Parathyroid adenoma (tissue), 2 donors: ENCODE results near the gene MBOAT1.
"Not testable (repeated sequence)": the region's sequence is repeated elsewhere in the genome, so short reads cannot be mapped to it uniquely, and the experiment has no call there.

Experiments
- H2AFZ ChIP-seq: fragments of 300-600 bp; sonication (generic); one replicate; pipeline ENCODE4 v1.7.0; 2017; ENCODE audit warnings: antibody characterized with exemption, mild to moderate bottlenecking
- H3K27ac ChIP-seq: fragments of 300-600 bp; sonication (generic); one replicate; pipeline ENCODE4 v1.7.0; 2017
- H3K27me3 ChIP-seq: fragments of 300-600 bp; sonication (generic); one replicate; pipeline ENCODE4 v1.7.0; 2017; ENCODE audit warnings: low read length; ENCODE audit not compliant: control insufficient read depth, insufficient read depth
- H3K36me3 ChIP-seq: fragments of 300-600 bp; sonication (generic); one replicate; pipeline ENCODE4 v1.7.0; 2017; ENCODE audit warnings: low read length; ENCODE audit not compliant: control insufficient read depth, insufficient read depth
- H3K4me1 ChIP-seq: fragments of 300-600 bp; sonication (generic); one replicate; pipeline ENCODE4 v1.7.0; 2017; ENCODE audit warnings: control low read depth
- H3K4me2 ChIP-seq: fragments of 300-600 bp; sonication (generic); one replicate; pipeline ENCODE4 v1.7.0; 2017; ENCODE audit warnings: low read length
- H3K4me3 ChIP-seq: fragments of 300-600 bp; sonication (generic); one replicate; pipeline ENCODE4 v1.7.0; 2017; ENCODE audit warnings: low read depth, low read length
- H3K79me2 ChIP-seq: fragments of 300-600 bp; sonication (generic); one replicate; pipeline ENCODE4 v1.7.0; 2017; ENCODE audit warnings: control low read depth
- H3K9ac ChIP-seq: fragments of 300-600 bp; sonication (generic); one replicate; pipeline ENCODE4 v1.7.0; 2017; ENCODE audit warnings: mild to moderate bottlenecking
- H3K9me3 ChIP-seq: fragments of 300-600 bp; sonication (generic); one replicate; pipeline ENCODE4 v1.7.0; 2017; ENCODE audit warnings: low read length; ENCODE audit not compliant: control insufficient read depth
- TF ChIP-seq, protein P1 (sequence below): fragments of 300-600 bp; sonication (generic); IDR thresholded peaks from one replicate; pipeline ENCODE4 v1.7.0; 2017; ENCODE audit warnings: antibody characterized with exemption, mild to moderate bottlenecking
- donor health status: primary hyperparathyroidism.

MBOAT1 gene

DNA sequence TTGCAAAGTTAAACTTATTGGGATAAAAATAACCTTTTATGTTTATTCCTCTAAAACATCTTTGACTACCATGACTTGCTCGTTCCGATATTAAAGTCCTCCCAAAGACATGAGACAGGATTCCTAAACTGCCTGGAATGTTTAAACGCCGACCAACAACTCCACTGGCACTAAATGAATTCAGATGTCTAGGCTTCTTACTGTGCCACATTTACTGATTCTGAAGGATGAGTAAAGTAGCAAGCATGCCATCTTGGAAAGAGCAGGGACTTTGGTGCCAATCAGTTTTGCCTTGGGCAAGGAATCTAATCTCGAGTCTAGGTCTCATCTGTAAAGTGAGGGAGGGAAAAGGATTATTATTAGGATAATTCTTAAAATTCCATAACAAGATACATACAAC is 25.3 kb downstream of the MBOAT1 start:
- H3K36me3 ChIP-seq = no peaks in the 10 kb centered on the region
- no peaks in the 10 kb centered on the region for H3K27me3 ChIP-seq
- no peak overlapping the region for H3K9ac ChIP-seq
- no peaks in the 10 kb centered on the region for H3K4me1 ChIP-seq
- no peak overlapping the region for H2AFZ ChIP-seq
- no peak overlapping the region for H3K27ac ChIP-seq
- no peak overlapping the region for H3K4me2 ChIP-seq
- no peaks in the 10 kb centered on the region for H3K79me2 ChIP-seq
- TF ChIP-seq, protein P1, sequence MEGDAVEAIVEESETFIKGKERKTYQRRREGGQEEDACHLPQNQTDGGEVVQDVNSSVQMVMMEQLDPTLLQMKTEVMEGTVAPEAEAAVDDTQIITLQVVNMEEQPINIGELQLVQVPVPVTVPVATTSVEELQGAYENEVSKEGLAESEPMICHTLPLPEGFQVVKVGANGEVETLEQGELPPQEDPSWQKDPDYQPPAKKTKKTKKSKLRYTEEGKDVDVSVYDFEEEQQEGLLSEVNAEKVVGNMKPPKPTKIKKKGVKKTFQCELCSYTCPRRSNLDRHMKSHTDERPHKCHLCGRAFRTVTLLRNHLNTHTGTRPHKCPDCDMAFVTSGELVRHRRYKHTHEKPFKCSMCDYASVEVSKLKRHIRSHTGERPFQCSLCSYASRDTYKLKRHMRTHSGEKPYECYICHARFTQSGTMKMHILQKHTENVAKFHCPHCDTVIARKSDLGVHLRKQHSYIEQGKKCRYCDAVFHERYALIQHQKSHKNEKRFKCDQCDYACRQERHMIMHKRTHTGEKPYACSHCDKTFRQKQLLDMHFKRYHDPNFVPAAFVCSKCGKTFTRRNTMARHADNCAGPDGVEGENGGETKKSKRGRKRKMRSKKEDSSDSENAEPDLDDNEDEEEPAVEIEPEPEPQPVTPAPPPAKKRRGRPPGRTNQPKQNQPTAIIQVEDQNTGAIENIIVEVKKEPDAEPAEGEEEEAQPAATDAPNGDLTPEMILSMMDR = no peak
- H3K9me3 ChIP-seq = no peaks in the 10 kb centered on the region
- H3K4me3 ChIP-seq = no peak overlapping the region

DNA sequence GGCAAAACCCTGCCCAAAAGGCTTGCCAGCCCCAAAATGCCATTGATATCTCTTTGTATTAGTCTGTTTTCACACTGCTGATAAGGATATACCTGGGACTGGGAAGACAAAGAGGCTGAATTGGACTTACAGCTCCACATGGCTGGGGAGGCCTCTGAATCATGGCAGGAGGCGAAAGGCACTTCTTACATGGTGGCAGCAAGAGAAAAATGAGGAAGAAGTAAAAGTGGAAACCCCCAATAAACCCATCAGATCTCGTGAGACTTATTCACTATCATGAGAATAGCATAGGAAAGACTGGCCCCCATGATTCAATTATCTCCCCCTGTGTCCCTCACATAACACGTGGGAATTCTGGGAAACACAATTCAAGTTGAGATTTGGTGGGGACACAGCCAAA is 28.6 kb downstream of the MBOAT1 start:
- TF ChIP-seq, protein P1 = no peak
- H3K9ac ChIP-seq = no peak overlapping the region
- H3K4me2 ChIP-seq = no peak overlapping the region
- H2AFZ ChIP-seq = peak overlapping the region; percentile 5
- H3K4me3 ChIP-seq = no peak overlapping the region
- H3K9me3 ChIP-seq = no peaks in the 10 kb centered on the region
- H3K27me3 ChIP-seq = no peaks in the 10 kb centered on the region
- H3K36me3 ChIP-seq = no peaks in the 10 kb centered on the region
- peak overlapping the region; percentile 13 for H3K27ac ChIP-seq
- no peaks in the 10 kb centered on the region for H3K4me1 ChIP-seq
- H3K79me2 ChIP-seq = no peaks in the 10 kb centered on the region

DNA sequence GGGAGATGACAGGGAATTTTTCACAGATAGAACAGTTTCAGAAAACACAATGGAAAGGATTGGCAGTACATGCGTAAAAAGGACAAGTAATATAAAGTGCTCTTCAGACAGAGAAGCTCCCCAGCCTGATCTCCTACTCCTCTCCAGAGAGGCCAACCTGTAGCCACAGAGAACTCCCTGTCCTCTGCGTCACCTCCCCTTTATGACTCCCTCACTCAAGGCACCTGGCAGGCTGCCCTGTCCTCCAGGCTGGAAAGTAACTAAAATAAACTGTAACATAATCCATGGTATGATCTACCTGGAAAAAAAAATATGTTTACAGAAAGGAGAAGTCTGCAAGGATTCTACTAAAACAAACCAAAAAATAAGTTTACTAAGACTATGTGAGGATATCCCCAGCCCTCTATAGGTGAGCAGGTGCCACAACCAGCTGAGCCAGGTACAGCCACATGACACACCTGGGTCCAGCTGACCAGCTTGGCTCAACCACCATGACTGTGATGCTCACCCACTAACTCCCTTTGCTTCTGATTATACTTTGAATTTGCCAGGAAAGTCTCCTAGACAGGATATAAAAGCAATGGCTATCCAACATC is 29.2 kb downstream of the MBOAT1 start:
- TF ChIP-seq, protein P1 = peak; percentile 12
- peak overlapping the region; percentile 20 for H3K4me2 ChIP-seq
- no peaks in the 10 kb centered on the region for H3K36me3 ChIP-seq
- no peaks in the 10 kb centered on the region for H3K4me1 ChIP-seq
- H3K4me3 ChIP-seq = no peak overlapping the region
- H2AFZ ChIP-seq = peak overlapping the region; percentile 40
- H3K27ac ChIP-seq = peak overlapping the region; percentile 13
- H3K27me3 ChIP-seq = no peaks in the 10 kb centered on the region
- no peaks in the 10 kb centered on the region for H3K9me3 ChIP-seq
- no peaks in the 10 kb centered on the region for H3K79me2 ChIP-seq
- H3K9ac ChIP-seq = no peak overlapping the region

DNA sequence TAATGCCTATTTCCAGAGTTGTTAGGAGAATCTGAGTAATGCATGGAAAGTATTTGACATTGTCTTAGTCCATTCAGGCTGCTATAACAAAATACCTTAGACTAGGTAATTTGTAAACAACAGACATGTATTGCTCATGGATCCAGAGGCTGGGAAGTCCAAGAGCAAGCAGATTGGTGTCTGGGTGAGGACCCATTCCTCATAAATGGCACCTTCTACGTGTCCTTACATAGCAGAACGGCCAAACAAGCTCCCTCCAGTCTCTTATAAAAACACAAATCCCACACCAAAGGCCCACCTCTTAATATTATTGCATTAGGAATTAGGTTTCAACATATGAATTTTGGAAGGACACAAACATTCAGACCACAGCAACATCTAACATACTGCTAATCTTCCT is 30.2 kb downstream of the MBOAT1 start:
- no peak overlapping the region for H2AFZ ChIP-seq
- no peak overlapping the region for H3K4me3 ChIP-seq
- no peak overlapping the region for H3K9ac ChIP-seq
- H3K4me1 ChIP-seq = no peaks in the 10 kb centered on the region
- H3K79me2 ChIP-seq = no peaks in the 10 kb centered on the region
- H3K36me3 ChIP-seq = no peaks in the 10 kb centered on the region
- no peak overlapping the region for H3K4me2 ChIP-seq
- H3K27me3 ChIP-seq = no peaks in the 10 kb centered on the region
- no peaks in the 10 kb centered on the region for H3K9me3 ChIP-seq
- no peak overlapping the region for H3K27ac ChIP-seq
- TF ChIP-seq, protein P1 = no peak

DNA sequence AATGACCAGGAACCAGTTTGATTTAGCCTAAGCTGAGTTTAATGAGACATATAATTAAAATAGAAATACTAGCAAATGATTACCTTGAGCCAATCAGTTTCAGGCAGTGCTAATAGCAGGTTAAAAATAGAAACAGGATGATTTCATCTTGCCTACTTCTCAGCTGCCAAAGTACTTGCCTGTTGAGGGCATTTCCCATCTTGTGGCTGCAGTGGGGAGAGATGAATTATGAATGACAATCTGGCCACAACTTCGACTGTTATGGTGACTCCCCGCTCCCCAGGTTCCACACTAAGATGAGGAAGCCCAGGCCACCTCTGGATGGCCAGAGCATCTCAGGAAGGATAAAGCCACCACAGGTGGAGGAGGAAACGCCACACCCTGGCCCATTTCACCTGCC is 31.3 kb downstream of the MBOAT1 start:
- Histone ChIP-seq H3K4me1 (no peaks in the 10 kb centered on the region), H3K79me2 (no peaks in the 10 kb centered on the region), H2AFZ (no peak overlapping the region), H3K27ac (no peak overlapping the region), H3K4me3 (no peak overlapping the region), H3K9ac (no peak overlapping the region), H3K4me2 (no peak overlapping the region), H3K9me3 (no peaks in the 10 kb centered on the region), H3K27me3 (no peaks in the 10 kb centered on the region), H3K36me3 (no peaks in the 10 kb centered on the region)
- TF ChIP-seq, protein P1 = no peak

DNA sequence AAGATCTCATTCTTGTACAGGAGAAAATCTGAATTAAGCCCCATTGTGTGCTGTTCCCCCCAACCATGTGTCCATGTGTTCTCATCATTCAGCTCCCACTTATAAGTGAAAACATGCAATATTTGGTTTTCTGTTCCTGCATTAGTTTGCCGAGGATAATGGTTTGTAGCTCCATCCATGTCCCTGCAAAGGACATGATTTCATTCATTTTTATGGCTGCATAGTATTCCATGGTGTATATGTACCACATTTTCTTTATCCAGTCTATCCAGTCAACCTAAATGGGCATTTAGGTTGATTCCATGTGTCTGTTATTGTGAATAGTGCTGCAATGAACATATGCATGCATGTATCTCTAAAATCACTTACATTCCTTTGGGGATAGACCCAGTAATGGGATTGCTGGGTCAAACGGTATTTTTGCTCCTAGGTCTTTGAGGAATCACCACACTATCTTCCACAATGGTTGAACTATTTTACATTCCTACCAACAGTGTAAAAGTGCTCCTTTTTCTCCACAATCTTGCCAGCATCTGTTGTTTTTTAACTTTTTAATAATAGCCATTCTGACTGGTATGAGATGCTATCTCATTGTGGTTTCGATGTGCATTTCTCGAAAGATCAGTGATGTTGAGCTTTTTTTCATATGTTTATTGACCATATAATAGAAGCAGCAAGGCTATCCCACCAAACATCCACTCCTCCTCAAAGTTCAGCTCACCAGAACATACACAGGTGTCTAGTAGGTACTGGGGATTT is 32.8 kb downstream of the MBOAT1 start:
- H3K4me1 ChIP-seq, H3K79me2 ChIP-seq, H2AFZ ChIP-seq, H3K27me3 ChIP-seq, H3K9ac ChIP-seq, H3K4me3 ChIP-seq, H3K27ac ChIP-seq, H3K9me3 ChIP-seq, H3K36me3 ChIP-seq, H3K4me2 ChIP-seq: not testable (repeated sequence)
